CD4-positive, alpha-beta T cell treated with Interferon gamma for 1 hour (primary cell): ENCODE results near the gene DYNC2H1.

Experiments
- DNase-seq: peaks from one replicate; pipeline ENCODE4 v3.0.0-alpha.2; 2020

The DYNC2H1 gene

DNA sequence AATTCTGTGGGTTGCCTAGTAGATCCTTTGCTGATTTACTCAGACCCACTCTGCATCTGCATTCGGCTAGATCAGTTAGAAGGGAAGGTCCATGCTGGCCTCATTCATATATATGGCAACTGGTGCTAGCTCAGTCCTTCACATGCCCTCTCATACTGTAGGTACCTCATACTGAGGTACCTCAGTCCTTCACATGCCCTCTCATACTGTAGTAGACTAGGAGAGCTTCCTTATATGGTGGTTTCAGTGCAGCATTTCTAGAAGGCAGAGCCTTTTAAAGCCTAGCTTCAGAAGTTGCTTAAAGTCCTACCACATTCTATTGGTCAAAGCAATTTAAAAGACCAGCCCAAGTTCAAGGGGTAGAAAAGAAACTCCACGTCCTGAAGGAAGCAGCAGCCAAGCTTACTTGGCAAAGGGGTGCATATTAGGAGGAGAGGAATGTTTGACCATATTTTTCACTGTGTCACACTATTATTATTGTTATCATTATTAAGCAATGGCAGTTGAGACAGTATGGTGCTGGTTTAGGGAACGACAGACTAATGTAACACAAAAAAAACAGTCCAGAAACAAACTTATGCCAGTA is 356.4 kb downstream of the DYNC2H1 start:
- no peak for DNase-seq

DNA sequence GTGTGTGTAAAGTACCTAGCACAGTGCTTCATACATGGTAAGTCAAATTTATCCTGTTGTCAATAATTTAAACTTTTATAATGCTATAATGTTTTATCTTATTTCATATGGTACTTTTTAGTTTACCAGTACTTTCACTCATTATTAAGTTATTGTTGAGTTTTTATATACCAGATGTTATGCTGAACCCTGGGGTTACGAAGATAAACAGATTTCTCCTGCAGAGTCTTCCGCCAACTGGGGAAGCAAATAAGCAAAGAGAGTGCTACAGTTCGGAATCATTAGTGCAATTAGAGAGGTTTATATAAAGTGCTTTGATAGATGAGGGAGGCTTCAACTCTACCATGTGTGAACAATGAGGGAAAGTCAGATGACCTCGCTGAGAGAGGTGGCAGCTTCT is 362.3 kb downstream of the DYNC2H1 start:
- no peak for DNase-seq

DNA sequence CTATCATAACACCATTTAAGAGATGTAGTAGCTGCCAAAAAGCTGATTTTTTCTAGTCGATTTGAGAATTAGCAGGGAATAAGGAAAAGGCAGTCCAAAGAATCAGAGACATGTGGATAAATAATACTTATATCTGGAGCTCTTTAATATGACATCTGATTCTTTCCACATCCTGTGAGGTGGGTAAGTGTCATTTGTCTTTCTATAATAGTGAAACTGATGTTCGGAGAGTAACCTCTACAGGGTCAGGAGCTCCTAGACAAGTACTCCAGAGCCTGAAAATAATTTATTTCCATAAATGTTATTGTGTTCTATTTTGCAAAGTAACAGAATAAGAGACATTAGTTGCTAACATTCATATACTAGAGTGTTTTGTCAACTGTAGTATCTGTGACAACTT is 367.6 kb downstream of the DYNC2H1 start:
- DNase-seq: no peak

DNA sequence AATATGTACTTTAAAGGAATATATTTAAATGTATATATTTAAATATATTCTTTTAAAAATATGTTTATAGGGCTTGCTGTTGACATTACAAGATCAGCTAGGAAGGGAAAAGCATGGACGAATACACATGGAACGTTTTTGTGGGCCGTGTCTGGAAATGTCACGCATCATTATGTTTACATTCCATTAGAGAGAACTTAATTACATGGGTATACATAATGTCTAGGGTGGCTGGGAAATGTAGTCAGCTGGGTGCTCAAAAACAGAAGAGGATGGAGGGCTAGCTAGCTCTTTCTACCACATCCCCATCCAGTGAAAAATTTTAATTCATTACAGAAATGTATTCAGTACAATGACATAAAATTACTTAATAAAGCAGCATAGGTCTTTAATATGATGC is 371.2 kb downstream of the DYNC2H1 start:
- DNase-seq: no peak

DNA sequence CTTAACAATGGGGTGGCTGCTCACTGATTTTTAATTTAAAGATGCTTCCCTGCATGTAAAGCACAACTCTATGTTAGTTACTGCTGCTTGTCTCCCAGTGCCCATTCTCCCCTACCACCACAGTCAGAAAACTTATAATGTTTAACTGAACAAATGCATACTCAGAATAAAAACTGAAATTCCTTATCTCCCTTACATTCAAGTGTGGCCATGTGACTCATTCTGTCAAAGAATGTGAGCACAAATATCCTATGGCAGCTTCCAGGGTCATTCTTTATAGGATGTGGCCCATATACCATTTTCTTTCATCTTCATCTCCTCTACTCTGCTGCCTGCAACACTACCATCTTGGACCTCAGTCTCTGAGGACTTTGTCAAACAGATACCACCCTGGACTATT is 374.8 kb downstream of the DYNC2H1 start:
- no peak for DNase-seq

DNA sequence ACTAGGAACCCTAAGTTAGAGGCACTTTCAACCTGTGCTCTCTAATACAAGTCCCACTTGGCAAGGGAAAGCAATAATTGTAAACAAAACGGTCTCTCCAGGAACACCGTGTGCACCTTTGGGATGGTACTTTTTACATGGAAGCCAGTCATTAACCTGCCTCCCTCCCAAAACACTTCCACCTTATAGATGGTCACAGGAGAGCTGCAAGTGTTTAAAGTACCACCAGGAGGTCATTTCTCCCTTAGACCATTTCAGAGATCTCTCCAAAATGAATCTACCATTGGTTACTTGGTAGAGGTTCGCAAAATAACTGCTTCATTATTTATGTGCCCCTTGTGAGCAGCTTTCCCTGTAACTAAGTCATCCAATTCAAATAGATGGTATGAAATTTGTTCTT is 375.3 kb downstream of the DYNC2H1 start:
- DNase-seq: no peak

DNA sequence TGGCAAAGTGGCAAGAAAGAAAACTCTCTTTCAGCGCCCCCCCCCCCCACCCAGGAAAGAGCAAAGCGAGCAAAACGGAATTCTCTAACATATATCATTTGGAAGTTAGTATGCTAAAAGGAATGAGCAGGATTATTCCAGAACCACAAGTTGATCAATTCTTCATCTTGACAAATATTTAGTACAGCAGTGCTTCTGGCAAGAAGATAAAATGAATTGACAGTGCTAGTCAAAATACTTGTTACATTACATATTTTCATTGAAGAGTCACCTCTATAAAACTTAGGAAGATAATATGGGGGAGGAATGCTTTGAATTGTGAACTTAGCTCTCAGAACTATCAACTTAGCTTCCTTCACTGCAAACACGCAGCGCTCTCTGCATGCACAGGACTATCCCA is 377.4 kb downstream of the DYNC2H1 start:
- no peak for DNase-seq

DNA sequence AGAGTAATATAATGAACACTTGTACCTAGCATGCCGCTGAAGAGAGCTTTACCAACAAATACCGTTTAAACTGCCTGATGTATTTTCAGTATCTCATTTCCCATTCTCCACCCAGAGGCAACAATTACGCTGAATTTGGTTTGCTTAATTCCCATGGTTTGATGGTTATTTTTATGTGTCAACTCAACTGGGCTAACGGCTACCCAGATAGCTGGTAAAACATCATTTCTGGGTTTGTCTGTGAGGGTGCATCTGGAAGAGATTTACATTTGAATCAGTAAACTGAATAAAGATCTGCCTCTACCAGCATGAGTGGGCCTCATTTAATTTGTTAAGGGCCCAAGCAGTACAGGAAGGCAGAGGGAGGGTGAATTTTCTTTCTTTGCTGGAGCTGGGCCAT is 377.9 kb downstream of the DYNC2H1 start:
- DNase-seq: no peak

DNA sequence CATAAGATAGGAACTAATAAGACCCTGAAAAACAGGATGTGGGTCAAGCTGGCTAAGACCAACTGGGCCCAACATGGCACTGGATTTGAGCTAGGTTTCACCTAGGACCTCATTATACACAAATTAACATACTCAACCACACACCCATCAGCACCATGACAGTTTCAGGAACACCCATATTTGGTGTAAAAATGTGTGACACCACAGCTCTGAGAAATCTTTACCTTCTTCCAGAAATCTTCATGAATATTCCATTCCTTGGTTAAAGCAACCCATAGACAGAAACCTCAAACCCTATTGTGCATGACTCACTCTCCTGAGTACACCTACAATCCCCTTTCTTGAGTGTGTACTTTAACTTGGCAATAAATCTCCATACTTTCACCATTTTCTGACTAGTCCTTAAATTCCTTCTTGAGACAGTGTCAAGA is 378.8 kb downstream of the DYNC2H1 start:
- DNase-seq: no peak

DNA sequence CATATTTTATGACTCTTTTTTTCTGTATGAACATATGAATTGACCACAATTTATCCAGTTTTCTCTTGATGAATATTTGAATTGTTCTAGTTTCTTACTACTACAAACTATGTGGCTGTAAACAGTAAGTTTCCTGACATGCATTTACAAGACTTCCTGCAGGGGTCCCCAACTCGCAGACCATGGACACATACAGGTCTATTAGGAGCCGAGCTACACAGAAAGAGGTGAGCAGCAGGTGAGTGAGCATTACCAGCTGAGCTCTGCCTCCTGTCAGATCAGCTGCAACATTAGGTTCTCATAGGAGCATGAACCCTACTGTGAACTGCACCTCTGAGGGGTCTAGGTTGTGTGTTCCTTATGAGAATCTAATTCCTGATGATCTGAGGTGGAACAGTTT is 379.4 kb downstream of the DYNC2H1 start:
- DNase-seq: no peak

DNA sequence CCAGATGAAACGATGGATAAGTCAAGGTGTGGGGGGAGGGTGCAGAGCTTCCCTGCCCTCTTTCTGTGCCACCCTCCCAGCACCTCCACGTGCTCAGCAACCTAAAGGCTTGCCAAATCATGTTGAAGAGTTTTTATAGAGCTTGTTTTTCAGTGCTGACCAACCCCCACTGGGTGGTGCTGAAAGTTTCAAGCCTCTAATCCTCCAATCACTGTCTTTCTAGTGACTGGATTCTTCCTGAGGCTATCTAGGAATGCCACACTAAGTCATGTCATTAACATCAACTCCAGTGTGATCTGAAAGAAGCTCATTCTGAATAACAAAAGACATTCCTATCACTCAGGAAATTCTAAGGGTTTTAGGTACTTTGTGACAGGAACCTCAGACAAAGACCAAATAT is 382.6 kb downstream of the DYNC2H1 start:
- no peak for DNase-seq

DNA sequence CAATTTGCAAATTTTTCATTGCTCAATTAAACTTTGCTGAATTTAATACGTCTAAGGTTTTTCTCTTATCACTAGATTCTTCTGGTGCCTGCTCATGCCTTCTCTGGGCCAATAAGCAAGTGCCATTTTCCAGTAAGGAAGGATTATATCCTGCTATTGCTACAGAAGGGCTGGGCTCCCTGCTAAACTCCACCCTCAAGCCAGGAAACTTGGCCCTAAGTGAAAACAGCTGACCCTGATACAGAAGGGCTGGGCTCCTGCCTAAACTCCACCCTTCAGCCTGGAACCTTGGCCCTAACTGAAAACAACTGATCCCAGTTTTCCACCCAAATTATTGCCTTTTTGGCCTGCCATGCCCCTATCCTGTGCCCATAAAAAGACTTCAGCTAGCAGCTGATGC is 385.3 kb downstream of the DYNC2H1 start:
- DNase-seq: no peak

DNA sequence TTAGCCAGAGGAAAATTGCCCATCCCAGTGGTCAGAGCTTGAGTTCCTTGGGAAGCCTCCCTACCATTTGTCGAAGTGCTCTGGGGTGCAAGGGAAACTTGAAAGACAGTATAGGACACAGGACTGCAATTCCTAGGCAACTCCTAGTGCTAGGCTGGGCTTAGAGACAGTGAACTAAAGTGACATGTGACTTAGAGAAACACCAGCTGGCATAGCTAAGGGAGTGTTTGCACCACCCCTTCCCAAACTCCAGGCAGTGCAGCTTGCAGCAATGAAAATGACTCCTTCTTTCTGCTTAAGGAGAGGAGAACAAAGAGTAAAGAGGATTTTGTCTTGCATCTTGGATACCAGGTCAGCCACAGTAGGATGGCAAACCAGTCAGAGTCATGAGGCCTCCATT is 388.0 kb downstream of the DYNC2H1 start:
- no peak for DNase-seq

DNA sequence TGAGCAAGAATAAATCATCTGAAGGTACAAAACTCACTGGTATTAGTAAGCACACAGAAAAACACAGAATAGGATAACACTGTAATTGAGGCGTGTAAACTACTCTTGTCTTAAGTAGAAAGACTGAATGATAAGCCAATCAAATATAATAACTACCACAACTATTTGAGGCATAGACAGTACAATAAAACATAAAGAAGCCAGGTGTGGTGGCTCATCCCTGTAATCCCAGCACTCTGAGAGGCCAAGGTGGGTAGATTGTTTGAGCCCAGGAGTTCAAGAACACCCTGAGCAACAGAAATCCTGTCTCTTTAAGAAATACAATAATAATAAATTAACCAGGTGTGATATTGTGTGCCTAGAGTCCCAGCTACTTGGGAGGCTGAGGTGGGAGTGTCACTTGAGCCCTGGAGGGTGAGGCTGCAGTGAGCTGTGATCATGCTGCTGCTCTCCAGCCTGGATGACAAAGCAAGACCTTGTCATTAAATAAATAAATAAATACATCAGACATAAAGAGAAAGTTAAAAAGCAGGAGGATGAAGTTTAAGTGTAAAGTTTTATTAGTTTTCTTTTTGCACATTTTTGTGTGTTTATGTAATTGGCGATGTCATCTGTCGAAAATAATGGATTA is 390.6 kb downstream of the DYNC2H1 start:
- DNase-seq: no peak

DNA sequence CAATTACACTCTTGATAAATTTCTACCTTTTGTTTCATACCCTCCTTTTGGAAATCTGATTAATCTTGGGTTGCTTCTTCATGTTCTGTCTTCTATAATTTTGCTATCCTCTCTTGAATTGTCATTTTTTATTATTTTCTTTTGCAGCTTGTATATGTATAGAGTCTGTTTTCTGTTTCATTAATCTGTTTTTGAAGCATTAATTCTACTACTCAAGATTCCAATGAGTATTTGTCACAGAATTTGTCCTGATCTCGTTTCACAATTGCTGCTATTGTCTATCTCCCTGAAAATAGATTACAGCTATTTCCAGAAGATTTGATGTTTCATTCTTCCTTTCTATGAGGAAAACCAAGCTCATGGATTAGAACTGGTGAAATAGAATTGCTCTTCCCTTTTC is 406.1 kb downstream of the DYNC2H1 start:
- no peak for DNase-seq

DNA sequence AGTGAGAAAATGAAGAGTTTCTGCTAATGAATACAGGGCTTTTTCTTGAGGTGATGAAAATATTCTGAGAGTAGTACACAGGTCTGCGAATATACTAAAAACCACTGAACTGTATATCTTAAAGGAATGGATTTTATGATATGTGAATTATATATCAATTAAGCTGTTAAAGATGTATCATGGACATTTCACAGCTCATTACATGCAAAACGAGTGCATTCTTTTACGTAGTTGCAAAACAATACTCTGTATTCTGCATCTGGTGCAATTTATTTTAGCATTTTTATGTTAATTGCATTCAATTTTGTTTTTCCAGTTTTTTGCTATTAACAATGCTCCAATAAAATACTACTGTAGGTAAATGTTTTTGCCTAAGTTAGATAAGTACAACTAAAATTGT is 411.6 kb downstream of the DYNC2H1 start:
- no peak for DNase-seq

DNA sequence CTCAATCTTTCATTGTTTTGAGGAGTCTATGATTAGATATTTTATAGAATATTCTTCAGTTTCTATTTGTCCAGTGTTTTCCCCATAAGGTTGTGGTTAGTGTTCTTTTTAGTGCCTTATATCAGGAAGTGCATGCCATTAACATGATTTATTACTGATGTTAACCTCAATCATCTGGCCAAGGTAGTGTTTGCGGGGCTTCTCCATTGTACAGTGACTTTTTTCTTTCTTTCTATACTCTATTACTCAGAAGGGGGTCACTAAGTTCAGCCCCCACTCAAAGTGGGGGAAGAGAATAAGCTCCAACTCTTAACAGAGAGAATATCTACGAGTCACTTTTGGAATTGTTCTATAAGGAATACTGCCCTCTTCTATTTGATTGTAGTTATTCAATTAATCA is 415.8 kb downstream of the DYNC2H1 start:
- DNase-seq: no peak

DNA sequence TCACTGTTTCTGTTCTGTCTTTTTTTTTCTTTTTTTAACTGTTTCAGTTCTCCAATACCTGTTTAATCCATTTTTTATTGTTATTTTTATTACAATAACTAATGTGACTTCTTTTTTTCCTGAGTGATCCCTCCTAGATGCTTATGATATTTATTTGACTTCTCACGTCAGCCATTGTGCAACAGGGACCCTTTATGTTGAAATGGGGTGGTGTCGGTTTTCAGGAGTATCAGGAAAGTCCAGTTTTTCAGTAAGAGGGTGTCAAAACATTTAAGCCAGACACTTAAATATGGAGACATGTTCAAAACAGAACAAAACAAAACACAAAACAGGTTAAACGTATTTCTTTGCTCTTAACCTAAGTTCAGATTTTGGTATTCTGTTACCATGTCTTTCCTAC is 418.8 kb downstream of the DYNC2H1 start:
- no peak for DNase-seq

DNA sequence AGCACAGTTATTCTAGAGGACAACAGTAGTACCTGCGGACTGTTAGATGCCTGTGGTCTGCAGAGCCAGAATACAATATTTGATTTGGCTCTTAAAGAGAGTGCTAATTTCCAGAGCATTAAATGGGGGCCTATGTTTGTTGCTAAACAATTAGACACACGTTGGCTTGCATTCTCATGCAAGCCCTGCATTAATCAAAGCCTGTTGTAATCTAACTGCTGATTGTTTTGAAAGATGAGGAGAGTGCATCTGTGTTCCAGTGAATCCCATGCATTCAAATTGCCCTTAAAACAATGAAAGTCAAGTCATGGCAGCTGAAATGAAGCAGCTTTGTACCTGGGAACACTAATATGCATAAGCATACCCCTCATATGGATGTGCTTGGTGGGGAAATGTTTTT is 419.4 kb downstream of the DYNC2H1 start:
- no peak for DNase-seq

DNA sequence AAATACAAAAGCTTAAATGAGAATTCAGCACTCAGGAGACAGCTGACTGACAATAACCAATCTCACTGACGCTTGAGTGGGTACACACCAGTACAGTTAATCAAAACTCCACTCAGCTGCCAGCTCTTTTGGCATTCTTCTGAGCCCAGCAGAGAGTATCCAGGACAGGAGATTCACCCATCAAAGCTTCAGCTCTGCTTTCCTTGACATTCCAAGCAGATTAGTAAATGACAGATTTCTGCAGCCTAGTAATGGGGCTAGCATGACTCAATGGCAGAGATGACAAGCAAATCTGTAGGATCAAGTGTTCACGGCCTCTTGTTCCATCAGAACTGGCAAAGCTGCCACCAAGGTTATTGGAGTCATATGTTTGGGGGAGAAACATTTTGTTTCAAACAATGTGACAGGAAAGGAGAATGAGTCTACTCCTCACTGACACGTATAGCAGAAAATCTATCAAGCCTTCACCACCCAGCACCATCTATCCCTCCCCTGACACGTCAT is 420.0 kb downstream of the DYNC2H1 start:
- DNase-seq: no peak
